AG04450 (cell line): Measurements from ENCODE around the gene CCDC157. TPM values are rescaled to one million over a fixed set of nuclear protein-coding genes. Genes with fewer than 3 reads are reported as not detected.

ENCODE experiments used
- CTCF ChIA-PET: fragments of 300-600, 350-600 bp; formaldehyde crosslinking; extraction: SDS; loops from one replicate; lab custom pipeline; 2022; ENCODE audit warnings: antibody characterized with exemption, inconsistent platforms; lab: Charles Lee
- POLR2A ChIA-PET: fragments of 350-600 bp; formaldehyde crosslinking; extraction: SDS; loops from one replicate; lab custom pipeline; 2021; ENCODE audit warnings: antibody characterized with exemption, inconsistent platforms; lab: Yijun Ruan, JAX
- DNase-seq: peaks from one replicate; pipeline ENCODE4 v3.0.0-alpha.2; 2011; ENCODE audit warnings: low read depth, low spot score
- H3K27ac ChIP-seq: one replicate; pipeline ENCODE4 v1.5.1; 2012; ENCODE audit warnings: low read depth, low read length, control low read depth
- H3K27me3 ChIP-seq: one replicate; pipeline ENCODE4 v1.6.0; 2012; ENCODE audit warnings: low read length; ENCODE audit not compliant: control insufficient read depth, insufficient read depth
- H3K4me3 ChIP-seq: 2 replicates; pipeline ENCODE4 v1.5.1; 2011; ENCODE audit warnings: mild to moderate bottlenecking, low read depth, low read length, control low read depth
- H3K9me3 ChIP-seq: 2 replicates; pipeline ENCODE4 v1.5.1; 2012; ENCODE audit warnings: low read length; ENCODE audit not compliant: control insufficient read depth, insufficient read depth
- CTCF ChIP-seq: IDR thresholded peaks from 2 replicates; pipeline ENCODE4 v1.5.1; 2011; ENCODE audit warnings: low read depth, low read length, control low read depth, inconsistent platforms
- polyA plus RNA-seq: library from polyadenylated mRNA; depleted of rRNA; stranded (reverse); fragments of >200 nt; gene quantifications from 2 replicates; pipeline ENCODE4 v1.2.3, GENCODE V29; 2011

CCDC157 gene
- polyA plus RNA-seq, 1 experiment, result 1.6 TPM

GRCh38 chr22:30375312-30375849 is 18.6 kb downstream of the CCDC157 start:
- CTCF ChIA-PET, result interaction anchor here (0.7 to 1.9 kb wide), 3 partner anchors 12 to 49 kb away, joined by 4 to 8 read pairs (median 8); partner anchors contain the start of gene RNF215
- POLR2A ChIA-PET, result no interaction called here
- H3K4me3 ChIP-seq, result no peak overlapping the region
- H3K9me3 ChIP-seq, result no peaks in the 10 kb centered on the region
- H3K27me3 ChIP-seq, result no peaks in the 10 kb centered on the region
- TF ChIP-seq CTCF, result no peak
- H3K27ac ChIP-seq, result no peak overlapping the region
- DNase-seq, result no peak

- ChIA-PET CTCF (interaction anchor here (2.0 kb wide), 1 partner anchor 92 kb away, joined by 6 read pairs; the partner anchor contains the start of gene CASTOR1), POLR2A (no interaction called here)
- no peak overlapping the region for H3K4me3 ChIP-seq
- no peaks in the 10 kb centered on the region for H3K9me3 ChIP-seq
- no peak for TF ChIP-seq CTCF
- no peak overlapping the region for H3K27ac ChIP-seq
- no peaks in the 10 kb centered on the region for H3K27me3 ChIP-seq
- DNase-seq, result no peak
These were observed 23.2 kb downstream of the CCDC157 start for GRCh38 chr22:30380011-30380410.

- Histone ChIP-seq H3K27ac (no peak overlapping the region), H3K9me3 (no peaks in the 10 kb centered on the region), H3K27me3 (no peaks in the 10 kb centered on the region), H3K4me3 (no peak overlapping the region)
- no peak for TF ChIP-seq CTCF
- CTCF ChIA-PET, result interaction anchor here (1.4 to 2.0 kb wide), 2 partner anchors 93 to 118 kb away, joined by 3 to 6 read pairs; partner anchors contain the start of gene CASTOR1
- POLR2A ChIA-PET, result no interaction called here
- DNase-seq, result no peak
These were observed 24.5 kb downstream of the CCDC157 start for GRCh38 chr22:30381264-30381663.

- POLR2A ChIA-PET, result interaction anchor here (1.0 kb wide), 1 partner anchor 26 kb away, joined by 6 read pairs; no protein-coding TSS in a partner anchor
These were observed 25.5 kb downstream of the CCDC157 start for GRCh38 chr22:30382340-30382739.

More at GRCh38 chr22:30382340-30382739, 25.5 kb downstream of the CCDC157 start:
- DNase-seq, result no peak
- H3K9me3 ChIP-seq, result no peaks in the 10 kb centered on the region
- no peak for TF ChIP-seq CTCF
- H3K27me3 ChIP-seq, result no peaks in the 10 kb centered on the region
- CTCF ChIA-PET, result interaction anchor here (0.5 to 1.5 kb wide), 2 partner anchors 94 to 127 kb away, joined by 4 read pairs; no protein-coding TSS in a partner anchor
- no peak overlapping the region for H3K4me3 ChIP-seq
- H3K27ac ChIP-seq, result no peak overlapping the region
